CMK (cell line): Measurements from ENCODE around the gene COL18A1.
"Not testable (repeated sequence)": the region's sequence is repeated elsewhere in the genome, so short reads cannot be mapped to it uniquely, and the experiment has no call there.

Experiments
- DNase-seq: peaks from one replicate; pipeline ENCODE4 v3.0.0-alpha.2; 2010; ENCODE audit warnings: low read depth

Gene COL18A1

DNA sequence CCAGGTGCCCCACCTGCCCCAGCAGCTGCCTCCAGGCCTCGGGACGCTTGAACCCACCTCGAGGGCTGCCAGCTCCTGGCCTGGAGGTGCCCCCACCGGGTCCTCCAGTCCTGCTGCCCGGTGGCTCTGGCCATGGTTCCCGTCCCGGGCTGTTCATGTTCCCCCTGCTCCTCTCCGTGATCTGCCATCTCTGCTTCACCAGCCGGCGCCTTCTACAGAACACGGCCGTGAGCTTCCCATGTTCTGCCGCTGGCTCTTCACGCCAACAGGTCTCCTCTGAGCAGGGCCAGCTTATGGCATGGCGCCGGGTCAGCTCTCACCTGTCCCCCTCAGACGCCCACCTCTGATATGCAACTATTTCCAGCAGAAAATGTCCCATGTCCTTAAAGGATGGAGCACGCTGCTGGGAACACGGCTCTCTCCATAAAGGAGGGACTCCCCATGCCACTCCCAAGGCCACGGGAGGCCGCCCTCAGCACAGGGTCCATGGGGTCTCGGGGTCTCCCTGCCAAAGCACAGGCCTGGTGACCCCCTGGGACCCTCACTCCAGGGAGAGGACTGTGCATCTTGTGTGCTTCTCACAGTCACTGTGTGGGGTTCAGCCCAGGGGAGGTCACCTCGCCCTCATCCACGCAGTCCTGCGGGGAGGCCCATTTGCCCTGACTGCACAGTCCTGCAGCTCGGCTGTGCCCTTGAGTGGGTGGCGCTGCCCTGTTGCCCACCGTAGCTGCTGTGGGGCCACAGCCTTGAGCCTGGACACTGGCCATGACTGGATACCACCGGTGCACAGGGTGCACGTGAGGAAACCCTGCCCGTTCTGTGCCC is 36.7 kb downstream of the COL18A1 start:
- DNase-seq: no peak

- no peak for DNase-seq
Observed at GRCh38 chr21:45442276-45442675, 37.3 kb downstream of the COL18A1 start.

GRCh38 chr21:45442686-45443594 is 38.0 kb downstream of the COL18A1 start:
- not testable (repeated sequence) for DNase-seq

DNA sequence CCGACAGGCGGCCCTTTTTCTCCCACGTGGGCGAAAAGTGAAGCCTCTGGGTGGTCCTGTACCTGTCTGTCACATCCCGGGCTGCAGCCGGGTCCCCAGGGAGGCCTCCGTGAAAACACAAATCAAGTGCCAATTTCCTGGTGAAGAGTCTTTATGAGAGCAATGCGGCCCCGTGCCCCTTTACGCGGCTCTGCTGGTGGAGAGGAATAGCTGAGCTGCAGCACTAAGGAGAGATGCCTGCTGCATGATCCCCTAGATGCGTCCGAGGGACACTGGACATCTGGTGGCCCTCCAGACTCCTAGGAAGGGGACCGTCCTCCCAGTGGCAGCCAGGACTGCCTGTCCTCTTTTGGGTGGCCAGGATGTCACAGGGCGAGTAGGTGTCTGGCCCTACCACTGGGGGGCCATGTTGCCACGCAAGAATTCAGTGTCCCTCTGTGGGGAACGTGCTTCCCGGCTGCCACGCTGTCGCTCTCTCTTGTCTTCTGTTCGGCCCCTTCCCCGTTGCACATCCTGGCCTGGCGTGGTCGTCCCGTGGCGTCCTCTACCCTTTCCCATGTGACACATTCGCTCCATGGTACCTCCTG is 38.7 kb downstream of the COL18A1 start:
- no peak for DNase-seq

DNA sequence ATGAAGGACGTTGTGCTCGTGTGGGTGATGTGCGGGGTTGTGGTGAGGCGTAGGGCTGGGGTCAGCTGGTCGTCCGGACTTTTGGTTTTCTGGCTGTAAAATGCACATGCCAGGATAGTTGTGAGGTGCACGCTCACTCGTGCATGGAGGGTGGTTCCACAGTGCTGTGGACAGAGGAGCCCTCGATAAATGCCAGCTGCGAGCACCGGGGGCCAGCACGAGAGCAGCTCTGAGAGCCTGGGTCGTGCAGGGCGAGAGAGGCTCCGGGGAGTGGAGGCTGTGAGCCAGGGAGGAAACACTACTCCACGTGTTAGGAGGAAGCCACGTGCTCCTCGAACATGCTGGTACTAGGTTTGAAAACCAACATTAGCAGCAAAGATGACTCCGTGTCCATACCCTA is 39.4 kb downstream of the COL18A1 start:
- no peak for DNase-seq

GRCh38 chr21:45445369-45445768 is 40.4 kb downstream of the COL18A1 start:
- DNase-seq: no peak

DNA sequence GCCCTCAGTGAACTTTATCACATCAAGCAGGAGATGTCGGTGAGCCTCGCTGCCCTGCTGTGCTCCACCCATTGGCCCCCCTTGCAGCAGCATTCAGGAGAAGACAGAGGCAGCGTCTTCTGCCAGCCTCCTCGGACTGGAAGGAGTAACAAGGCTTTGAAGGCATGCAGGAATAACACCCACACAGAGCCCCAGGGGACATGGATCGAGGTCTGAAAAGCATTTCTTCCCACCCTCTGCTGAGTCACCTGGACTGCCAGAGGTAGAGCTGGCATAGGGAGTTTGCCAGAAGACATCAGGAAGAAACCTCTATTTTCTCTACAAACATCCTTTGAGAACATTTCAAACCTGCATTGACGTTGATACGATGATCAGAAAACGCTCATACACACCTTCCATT is 42.9 kb downstream of the COL18A1 start:
- no peak for DNase-seq

DNA sequence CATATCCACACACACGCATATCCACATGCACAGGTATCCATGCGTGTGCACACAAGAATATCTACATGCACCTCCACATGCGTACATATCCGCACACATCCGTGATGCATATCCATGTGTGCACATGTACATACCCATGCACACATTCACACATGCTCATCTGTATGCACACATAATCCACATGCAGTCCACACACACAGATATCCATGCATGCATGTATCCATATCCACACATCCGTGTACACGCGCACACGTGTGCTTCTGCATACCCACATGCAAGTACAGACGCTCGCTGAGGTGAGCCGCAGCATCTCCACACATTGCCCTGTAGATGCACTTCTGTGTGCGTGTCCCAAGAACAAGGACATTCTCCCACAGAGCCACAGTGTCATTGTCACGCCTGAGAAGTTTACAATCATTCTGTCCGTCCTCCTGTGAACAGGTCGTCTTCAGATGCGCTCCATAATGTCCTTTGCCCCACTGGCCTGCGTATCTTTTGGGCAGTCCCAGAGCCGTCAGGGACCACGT is 43.4 kb downstream of the COL18A1 start:
- DNase-seq: no peak

DNA sequence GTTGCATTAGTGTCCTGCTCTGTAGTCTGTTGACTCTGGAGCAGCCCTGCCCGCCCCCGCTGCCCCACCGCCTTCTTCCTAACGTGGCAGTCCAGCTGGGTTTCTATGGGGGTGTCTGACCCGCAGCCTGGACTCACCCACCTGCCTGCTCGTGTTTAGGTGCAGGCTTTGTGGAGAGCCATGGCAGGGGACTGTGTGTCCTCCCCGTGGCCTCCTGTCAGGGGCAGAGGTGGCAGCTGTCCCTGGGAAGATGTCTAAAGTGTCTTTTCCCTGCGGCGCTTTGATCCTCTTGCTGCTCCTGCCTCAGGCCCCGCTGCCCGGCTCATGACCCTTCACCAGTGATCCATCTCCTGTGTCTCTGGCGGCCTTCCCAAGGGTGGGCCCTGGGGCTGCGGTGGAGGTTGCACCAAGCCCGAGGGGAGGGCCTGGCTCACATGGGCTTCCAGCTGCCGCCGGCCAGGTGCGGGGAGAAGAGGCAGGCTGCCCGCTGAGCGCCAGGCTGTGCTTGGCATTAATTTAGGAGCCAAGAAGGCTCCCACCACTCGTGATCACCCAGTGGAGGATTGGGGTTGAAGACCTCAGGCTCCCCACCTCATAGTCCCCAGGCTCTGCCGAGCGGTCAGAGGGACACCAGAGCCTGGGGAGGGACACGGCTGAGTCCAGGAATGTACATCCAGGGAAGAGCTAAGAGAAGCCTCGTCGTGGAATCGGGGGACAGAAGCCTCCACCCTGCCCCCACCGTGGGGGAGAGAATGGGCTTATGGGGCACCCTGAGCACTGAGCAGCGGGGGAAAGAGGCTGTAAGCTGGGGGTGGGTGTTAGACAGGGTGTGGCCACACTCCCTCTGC is 44.1 kb downstream of the COL18A1 start:
- DNase-seq: no peak

DNA sequence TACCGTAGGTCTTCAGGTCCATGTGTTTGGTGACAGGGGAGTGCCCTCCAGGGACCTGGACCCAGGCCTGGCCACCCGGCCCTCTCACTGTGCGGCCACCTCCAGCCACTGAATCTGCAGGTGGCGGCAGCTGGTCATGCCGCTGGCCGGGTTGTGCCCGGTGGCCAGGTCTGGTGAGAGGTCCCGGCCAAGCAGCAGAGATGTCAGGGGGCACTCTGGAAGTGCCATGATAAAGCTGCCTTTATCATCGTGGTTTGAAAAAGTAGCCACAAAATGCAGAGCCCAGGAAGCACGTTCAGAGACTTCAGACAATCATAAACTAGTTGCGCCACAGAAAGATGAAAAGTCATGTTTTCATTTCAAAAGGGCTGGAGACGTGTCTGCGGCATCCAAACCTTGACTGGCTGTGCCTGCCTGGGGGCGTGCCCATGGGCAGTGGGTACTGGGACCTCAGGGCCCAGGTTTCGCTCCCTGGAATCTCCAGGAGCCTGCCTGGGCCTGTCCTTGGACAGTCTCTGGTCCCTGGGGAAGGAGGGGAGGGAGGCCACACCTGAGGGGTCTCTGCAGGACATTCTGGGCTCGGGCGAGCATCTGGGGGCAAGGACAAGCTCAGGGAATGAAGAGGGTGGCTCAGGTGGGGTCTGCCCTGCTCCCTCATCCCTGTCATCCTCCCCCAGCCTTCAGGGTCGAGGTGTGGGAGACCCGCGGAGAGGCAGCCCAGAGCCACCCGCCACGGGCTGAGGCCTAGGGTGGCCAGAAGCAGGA is 44.9 kb downstream of the COL18A1 start:
- DNase-seq: no peak

GRCh38 chr21:45450423-45451090 is 45.6 kb downstream of the COL18A1 start:
- DNase-seq: no peak

GRCh38 chr21:45451091-45451740 is 46.3 kb downstream of the COL18A1 start:
- DNase-seq: no peak

GRCh38 chr21:45451771-45452182 is 46.8 kb downstream of the COL18A1 start:
- no peak for DNase-seq

GRCh38 chr21:45452696-45453307 is 47.8 kb downstream of the COL18A1 start:
- no peak for DNase-seq

- no peak for DNase-seq
Observed at GRCh38 chr21:45453308-45453950, 48.5 kb downstream of the COL18A1 start.

DNA sequence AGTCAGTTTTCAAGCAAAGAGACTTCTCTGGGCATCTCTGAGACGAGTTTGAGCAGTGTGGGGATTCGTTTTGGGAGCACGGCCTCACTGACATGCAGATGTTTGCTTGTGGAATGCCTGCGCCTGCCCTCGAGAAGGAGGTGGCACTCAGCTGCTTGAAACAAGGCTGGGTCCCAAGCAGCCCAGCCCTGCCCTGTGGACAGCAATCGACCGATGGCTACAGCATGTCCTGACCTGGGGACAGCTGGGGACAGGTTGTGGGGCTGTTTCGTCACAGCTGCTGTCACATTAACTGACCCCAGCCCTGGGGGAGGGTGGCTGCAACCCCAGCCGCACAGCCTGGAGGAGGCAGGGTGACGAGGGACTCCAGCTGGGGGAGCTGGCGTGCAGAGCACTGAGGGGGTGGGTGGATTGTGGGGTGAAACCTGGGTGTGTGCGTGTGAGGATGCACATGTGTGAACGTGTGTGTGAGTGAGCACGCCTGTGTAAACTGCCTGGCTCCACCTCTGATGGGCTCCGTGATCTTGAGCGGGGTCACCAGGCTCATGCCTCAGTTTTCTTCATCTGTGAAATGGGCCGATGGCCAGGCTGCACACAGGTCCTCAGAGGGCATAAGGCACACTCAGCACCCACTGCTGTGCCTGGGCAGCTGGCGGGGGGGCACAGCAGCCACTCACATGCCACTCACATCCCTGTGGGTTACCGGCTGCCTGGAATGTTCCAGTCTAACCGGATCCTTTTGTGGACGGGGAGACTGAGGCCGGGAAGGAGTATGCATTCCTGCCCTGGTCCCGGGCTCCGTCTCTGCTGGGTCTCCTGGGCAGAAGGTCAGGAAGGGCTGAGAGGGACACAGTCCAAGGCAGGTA is 49.3 kb downstream of the COL18A1 start:
- no peak for DNase-seq

DNA sequence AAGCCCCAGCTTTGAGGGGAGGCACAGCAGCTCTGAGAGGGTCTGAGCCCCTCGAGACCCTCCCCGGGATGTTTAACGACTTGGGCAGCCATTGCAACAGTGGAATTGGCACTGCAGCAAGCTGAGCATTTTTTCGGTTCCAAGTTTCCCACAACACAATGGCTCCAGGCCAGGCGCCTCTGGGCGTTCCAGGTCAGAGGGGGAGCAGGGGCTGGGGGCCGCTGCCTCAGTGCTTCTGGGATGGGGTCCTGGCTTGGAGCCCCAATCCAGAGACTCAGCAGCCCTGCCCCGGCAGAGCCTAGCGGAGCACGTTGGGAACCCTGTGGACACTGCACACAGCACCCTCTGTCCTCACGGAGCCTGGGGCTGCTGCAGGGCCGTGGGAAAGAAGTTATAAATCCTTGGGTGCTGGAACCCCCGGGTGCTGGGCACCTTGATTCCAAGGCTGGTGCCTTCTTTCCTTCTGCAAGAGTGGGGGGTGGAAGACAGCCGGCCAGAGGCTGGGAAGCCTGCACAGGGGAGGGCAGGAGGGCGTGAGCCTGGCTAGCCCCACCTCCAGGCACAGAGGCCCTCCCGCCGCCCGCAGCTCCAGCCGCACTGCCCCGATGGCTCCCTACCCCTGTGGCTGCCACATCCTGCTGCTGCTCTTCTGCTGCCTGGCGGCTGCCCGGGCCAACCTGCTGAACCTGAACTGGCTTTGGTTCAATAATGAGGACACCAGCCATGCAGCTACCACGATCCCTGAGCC is 50.1 kb downstream of the COL18A1 start:
- DNase-seq: peak; percentile 42
